A204.1 (cell line): ENCODE data around the gene ERBB3.
A peak's percentile ranks its signal among the peaks of the same experiment; 100 is the strongest.
"Not testable (repeated sequence)": the region's sequence is repeated elsewhere in the genome, so short reads cannot be mapped to it uniquely, and the experiment has no call there.

Source experiments
- FAIRE-seq: peaks from 2 replicates; lab custom pipeline; 2012; peaks lifted over from hg19 to GRCh38; lab: Jason Lieb, UNC

The ERBB3 gene

GRCh38 chr12:56116267-56117081 is 36.5 kb downstream of the ERBB3 start, which contains the start of gene RPL41:
Gene RPL41, plus strand, starts transcription at chr12:56116633.
- FAIRE-seq, result peak; percentile 89

- not testable (repeated sequence) for FAIRE-seq
Observed at GRCh38 chr12:56117082-56117706, 37.2 kb downstream of the ERBB3 start.

- peak; percentile 94 for FAIRE-seq
Observed at GRCh38 chr12:56117778-56118687, 38.1 kb downstream of the ERBB3 start, which contains the start of gene ZC3H10. Gene ZC3H10, plus strand, starts transcription at chr12:56118266. Its CDS starts 2,297 bp downstream, at chr12:56120563.

DNA sequence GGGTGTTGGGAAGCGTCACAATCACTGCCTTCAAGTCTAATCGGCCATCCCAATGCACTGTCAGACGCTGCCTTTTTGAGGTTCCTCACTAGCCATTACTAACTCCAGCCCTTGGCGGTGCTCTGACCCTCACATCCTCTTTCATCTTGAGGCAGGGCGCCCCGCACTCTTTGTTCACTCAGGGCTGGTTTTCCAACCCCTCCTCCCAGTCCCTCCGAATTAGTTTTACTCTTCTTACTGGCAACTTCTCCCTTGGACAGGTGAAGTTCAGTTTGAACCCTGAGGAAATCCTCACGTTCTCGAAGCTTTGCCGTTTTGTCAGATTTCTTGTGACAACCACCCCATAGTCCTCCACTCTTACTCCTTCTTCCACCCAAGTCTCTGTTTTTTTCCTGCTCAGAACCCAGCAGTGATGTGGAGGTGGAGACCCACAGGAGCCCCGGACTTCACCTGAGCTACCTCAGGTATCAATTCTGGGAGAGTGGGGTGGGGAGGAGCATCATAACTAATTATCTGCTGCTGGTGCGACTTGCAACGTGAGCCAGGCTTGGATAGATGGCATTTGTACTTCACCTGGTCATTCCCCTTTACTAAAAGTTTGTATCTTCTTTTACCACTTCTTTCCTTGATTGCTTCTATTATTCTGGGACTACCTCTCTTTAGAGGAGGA is 38.9 kb downstream of the ERBB3 start:
- no peak for FAIRE-seq

DNA sequence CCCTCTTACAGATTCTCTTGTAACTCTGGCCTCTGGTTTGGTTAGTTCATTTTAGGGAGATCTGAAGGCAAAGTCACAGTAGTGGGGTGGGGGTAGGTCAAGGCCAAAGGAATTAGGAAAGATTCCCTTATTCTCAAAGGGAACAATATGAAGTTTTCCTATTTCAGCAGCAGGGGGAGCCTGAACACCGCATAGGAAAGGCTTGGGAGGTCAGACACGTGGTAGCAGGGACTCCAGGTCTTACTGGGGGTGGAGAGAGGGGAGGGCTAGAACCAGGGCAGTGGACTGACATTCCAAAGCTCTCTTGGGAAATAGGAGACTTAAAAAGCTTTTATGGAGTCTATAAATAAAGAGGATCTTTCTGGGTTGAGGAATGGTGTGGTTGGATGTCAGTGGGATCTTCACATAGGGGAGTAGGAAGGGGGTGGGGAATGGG is 39.4 kb downstream of the ERBB3 start:
- FAIRE-seq, result peak; percentile 58

DNA sequence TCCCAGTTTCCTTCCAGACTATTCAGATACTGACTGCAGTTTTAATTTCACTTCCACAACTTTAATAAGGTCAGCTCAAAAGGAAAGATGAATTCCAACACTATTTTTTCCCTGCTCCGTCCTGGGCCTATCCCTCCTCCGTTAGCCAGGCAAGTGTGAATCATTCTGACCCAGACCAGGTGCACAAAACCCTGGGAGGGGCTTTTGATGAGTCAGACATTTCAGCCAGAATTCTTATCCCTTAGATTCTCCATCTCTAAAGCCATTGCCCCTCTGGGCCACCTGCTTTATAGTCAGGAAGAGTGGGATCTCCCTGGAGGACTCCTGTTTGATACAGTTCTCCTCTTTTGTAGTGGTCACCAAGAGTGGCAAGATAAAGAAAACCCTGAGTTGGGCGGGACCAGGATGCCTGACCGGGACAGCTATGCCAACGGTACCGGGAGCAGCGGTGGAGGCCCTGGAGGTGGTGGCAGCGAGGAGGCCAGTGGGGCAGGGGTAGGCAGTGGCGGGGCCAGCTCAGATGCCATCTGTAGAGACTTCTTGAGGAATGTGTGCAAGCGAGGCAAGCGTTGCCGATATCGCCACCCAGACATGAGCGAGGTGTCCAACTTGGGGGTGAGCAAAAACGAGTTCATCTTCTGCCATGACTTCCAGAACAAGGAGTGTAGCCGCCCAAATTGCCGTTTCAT is 40.3 kb downstream of the ERBB3 start:
- no peak for FAIRE-seq

DNA sequence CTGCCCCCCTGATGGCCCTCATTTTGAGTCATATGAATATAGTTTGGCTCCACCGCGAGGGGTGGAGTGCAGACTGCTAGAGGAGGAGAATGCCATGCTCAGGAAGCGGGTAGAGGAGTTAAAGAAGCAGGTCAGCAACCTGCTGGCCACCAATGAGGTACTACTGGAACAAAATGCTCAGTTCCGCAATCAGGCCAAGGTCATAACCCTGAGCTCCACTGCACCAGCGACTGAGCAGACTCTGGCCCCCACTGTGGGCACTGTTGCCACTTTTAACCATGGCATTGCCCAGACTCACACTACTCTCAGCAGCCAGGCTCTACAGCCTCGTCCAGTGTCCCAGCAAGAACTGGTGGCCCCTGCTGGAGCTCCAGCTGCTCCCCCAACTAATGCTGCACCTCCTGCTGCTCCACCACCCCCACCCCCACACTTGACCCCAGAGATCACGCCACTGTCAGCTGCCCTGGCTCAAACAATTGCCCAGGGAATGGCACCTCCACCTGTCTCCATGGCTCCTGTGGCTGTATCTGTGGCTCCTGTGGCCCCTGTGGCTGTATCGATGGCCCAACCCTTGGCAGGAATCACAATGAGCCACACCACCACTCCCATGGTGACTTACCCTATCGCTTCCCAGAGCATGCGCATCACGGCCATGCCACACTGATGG is 41.4 kb downstream of the ERBB3 start:
- FAIRE-seq, result no peak

DNA sequence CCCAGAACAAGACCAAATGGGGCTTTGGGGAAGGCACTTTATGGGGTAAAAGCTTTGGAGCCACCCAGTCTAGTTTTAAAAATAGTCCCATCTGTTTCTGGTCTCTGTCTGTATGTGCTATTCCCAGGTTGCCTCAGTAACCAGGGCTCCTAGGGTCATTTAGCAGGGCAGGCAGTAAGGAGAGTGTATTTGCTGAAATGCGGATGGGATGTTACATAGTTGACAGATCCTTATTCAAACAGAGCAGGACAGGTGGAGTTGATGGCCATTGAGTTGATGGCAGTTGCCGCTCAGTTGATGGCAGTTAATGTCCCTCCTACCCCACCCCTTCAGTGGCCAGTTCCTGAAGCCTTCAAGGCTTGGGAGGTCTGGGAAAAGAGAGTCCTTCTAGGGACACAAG is 42.7 kb downstream of the ERBB3 start:
- no peak for FAIRE-seq

GRCh38 chr12:56124133-56124532 is 44.2 kb downstream of the ERBB3 start:
- no peak for FAIRE-seq

GRCh38 chr12:56126732-56127239 is 46.8 kb downstream of the ERBB3 start:
- no peak for FAIRE-seq

- FAIRE-seq, result no peak
Observed at GRCh38 chr12:56127485-56127887, 47.5 kb downstream of the ERBB3 start.

DNA sequence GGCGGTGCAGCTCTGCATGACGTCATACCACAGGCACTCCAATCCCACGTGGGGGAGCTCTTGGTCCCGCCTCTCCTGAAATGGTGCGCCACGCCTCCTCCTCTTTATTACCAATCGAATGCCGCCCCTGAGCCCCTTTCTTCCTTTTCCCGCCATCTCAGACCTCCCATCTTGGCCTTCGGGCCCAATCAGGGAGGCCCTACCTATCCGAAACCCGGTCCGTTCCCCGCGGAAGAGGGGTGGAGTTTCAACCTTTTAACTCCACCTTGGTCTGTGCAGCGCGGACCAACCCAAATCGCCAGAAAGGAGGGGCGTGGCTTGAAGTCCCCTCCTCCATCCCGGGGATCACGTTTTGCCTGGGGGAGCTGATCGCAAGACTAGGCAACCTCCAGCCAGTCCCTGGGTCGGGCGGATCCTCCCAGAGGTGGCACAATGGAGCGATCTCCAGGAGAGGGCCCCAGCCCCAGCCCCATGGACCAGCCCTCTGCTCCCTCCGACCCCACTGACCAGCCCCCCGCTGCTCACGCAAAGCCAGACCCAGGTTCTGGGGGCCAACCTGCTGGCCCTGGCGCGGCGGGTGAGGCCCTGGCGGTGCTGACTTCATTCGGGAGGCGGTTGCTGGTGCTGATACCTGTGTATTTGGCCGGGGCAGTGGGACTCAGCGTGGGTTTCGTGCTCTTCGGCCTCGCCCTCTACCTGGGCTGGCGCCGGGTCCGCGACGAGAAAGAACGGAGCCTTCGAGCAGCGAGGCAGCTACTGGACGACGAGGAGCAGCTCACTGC is 48.1 kb downstream of the ERBB3 start, which contains the start of gene ESYT1:
Gene ESYT1 (plus strand): TSS at position 380 of the 782 bp plus-strand sequence. CDS start 53 bp downstream, at position 433.
- FAIRE-seq, result peak; percentile 99

- no peak for FAIRE-seq
Observed at GRCh38 chr12:56128670-56129205, 48.8 kb downstream of the ERBB3 start.

GRCh38 chr12:56129206-56129941 is 49.4 kb downstream of the ERBB3 start:
- FAIRE-seq, result no peak

DNA sequence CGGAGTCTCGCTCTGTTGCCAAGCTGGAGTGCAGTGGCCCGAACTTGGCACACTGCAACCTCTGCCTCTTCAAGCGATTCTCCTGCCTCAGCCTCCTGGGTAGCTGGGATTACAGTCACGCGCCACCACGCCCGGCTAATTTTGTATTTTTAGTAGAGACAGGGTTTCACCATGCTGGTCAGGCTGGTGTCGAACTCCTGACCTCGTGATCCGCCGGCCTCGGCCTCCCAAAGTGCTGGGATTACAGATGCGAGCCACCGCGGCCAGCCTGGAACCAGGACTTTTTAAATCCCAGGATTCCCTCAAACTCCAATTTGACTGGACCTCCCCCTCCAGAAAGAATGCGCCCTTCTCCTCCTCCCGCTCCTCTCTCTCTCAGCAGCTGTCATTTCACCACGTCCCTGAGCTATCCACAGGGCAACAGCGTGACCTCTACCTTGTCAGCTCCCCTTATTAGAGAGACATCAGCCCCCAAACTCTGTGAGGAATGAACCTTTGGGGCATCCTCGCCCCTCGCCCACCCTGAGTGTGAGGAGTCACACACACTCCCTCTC is 50.1 kb downstream of the ERBB3 start:
- no peak for FAIRE-seq

GRCh38 chr12:56130876-56131275 is 50.9 kb downstream of the ERBB3 start:
- no peak for FAIRE-seq

DNA sequence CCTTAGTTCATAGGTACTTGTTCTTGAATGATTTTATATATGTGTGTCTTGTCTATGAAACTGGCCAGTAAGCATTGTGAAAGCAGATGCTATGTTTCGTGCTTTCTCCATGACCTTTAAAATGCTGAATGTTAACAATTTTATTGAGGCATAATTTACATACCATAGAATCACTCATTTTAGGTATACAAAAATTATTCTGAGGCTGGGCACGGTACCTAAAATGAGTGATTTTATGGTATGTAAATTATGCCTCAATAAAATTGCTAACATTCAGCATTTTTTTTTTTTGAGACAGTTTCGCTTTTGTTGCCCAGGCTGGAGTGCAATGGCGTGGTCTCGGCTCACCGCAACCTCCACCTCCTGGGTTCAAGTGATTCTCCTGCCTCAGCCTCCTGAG is 54.9 kb downstream of the ERBB3 start:
- FAIRE-seq, result no peak
